GM10847 (cell line): Measurements from ENCODE around the gene DPP6.

Experiments used
- POLR2A ChIP-seq: IDR thresholded peaks from 2 replicates; pipeline ENCODE4 v1.6.1; 2011; ENCODE audit not compliant: insufficient read length; ENCODE audit errors: extremely low read depth

Gene DPP6

GRCh38 chr7:154217688-154218340 lies 165.6 kb downstream of the DPP6 start:
- TF ChIP-seq POLR2A = no peak

DNA sequence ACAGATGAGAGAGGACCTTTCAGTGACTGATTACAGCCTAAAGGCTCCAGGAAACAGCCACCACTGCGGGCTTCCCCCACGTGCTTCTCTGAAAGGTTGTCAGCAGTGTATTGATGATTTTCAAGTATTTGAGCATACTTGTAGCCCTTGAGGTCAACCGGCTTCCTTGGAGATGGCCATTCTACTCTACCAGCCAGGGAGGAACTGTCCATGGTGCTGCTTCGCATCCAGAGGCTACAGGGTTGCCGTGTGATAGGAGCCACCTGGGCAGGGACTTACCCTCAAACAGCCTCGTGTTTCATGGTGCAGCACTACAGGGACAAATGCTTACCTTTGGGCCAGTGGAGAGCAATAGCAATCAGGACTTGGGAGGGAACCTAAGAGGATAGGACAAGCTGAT lies 179.5 kb downstream of the DPP6 start:
- TF ChIP-seq POLR2A = no peak

GRCh38 chr7:154232700-154233099 lies 180.5 kb downstream of the DPP6 start:
- TF ChIP-seq POLR2A = no peak

GRCh38 chr7:154241988-154242387 lies 189.8 kb downstream of the DPP6 start:
- no peak for TF ChIP-seq POLR2A

DNA sequence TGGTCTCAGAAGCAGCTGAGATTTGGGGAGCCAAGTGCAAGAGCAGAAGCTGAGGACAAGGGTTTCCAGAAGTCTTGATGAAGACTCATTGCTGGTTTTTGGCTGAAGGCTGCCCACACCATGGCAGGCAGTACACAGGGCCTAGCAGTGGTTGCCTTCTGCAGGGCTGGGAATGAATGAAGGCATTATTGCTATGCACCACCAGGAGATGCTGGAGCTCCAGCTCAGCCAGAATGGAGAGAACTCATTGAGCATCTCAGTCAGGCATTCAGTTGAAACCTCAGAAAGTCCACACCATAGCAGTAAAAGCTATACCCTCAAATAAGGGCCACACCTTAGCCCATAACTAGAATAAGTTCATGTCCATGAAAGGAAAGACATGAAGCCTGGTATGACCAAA lies 190.5 kb downstream of the DPP6 start:
- TF ChIP-seq POLR2A = no peak

DNA sequence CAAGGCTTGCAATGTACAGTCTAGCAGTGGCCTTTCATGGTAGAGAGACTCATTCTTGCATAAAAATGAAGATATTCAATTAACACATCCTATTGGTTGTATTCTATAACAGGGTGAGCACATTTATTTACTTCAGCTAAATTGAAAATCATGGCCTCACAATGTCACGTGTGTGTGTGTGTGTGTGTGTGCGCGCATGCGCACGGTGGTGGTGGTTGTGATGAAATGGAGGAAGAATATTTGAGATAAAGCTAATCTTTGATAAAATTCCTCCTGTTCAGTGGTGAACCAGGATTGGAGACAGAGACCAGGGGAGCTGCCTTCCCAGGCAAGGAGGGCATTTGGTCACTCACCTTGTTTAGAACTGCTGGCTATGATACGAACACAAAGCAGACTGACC lies 199.8 kb downstream of the DPP6 start:
- no peak for TF ChIP-seq POLR2A

DNA sequence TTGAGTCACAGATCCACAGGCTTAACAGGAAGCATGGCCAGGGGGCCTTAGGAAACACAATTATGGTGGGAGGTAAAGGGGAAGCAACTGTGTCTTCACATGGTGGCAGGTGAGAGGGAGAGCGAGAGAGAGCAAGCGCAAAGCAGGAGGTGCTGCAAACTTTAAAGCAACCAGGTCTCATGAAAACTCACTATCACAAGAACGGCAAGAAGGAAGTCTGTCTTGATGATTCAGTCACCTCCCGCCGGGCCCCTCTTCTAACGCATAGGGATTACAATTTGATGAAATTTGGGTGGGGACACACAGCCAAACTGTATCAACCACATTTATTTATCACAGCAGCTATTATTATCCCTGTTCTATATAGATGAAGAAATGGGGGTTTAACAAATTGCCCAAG lies 201.6 kb downstream of the DPP6 start:
- no peak for TF ChIP-seq POLR2A

- TF ChIP-seq POLR2A = no peak
Measured at GRCh38 chr7:154255324-154255723, 203.1 kb downstream of the DPP6 start.

GRCh38 chr7:154256150-154256549 lies 204.0 kb downstream of the DPP6 start:
- no peak for TF ChIP-seq POLR2A

GRCh38 chr7:154259396-154259795 lies 207.2 kb downstream of the DPP6 start:
- TF ChIP-seq POLR2A = no peak

- TF ChIP-seq POLR2A = no peak
Measured at GRCh38 chr7:154287356-154287755, 235.2 kb downstream of the DPP6 start.

DNA sequence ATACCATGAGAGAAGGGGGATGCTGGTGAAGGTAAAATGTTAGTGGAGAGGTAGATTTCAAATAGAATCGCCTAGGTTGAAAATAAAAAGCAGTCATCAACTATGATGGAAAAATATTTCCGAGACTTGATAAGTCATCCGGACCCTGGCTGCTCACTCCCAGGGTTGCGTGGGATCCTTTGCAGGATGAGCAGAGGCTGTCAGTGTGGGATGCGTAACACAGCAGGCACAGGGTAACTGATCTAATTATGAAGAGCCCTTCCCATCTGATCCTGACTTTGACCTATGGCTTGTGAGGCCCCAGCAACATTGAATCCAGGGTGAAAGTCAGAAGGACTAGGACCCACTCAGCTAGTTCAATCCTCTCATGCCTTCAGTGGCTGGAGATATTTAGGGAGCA lies 236.9 kb downstream of the DPP6 start:
- no peak for TF ChIP-seq POLR2A

DNA sequence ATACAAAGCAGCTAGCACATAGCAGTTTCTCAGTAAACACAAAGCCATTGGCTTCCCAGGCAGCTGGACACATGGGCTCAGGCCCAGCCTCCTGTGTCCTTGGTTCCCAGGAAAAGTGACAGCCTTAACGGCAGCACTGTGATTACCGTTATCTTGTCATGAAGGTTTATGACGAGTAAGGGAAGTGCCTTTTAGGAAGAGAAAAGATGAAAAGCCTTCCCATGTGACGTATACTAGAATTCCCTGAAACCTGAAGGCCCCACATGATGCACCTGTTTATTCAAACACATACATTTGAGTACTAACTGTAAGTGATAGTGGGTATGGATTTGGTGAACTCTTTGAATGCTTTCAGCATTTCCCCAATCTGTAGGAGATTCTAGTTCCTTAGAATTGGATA lies 244.2 kb downstream of the DPP6 start:
- no peak for TF ChIP-seq POLR2A

DNA sequence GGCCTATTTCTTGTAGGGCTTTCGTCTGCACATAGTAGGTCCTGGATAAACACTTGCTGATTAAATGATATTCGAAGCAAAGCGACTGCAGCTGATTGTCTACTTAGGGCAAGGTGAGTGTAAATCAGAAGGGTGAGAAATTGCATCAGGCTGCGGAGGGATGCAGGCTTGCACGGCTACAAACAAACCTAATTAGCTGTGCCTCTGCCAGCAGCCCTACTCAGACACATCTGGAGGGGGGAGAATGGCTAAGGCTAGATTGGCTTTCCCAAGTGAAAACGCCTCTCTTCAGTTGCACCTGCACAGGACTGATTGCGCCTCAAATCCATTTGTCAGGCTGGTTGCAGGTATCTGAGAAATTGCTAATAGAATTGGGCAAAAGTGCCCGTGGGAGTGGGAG lies 247.5 kb downstream of the DPP6 start:
- TF ChIP-seq POLR2A = no peak

DNA sequence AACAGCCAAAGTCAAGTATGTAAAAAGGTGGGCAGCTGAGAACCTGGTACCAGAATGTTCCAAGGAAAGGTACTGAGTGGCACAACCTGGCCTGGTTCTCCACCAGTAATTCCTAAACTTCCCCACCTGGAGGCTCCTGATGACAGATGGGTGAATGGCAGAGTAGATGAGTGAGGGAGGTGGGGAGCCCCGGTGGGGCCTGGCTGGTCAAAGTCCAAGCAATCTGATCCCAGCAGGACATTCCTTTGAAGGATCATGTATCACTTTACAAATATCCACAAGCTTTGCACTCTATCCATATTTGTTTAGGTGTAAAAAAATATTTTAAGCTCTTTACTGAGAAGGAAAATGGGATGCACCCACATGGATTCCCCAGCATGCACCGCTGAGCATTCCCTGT lies 250.2 kb downstream of the DPP6 start:
- no peak for TF ChIP-seq POLR2A

DNA sequence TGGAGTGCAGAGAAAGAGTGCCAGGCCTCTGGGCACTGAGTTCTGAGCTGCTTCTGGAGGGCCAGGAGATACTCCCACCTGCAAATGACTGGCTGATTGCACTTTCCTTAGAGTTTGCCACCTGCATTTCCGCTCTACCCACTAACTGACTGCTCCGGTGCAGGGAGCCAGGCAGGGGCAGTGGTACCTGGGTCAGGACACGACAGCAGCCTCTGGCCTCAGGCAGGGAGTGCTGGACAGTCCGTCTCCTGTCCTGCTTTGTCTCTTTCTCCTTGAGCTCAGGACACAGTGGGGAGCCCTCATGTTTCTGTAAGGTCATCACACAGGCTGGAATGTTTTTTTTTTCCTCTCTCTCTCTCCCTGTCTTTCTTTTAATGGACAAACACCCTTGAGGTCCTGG lies 252.0 kb downstream of the DPP6 start:
- TF ChIP-seq POLR2A = no peak
